HG03064 (cell line): ENCODE data around the gene SLC10A7.
A peak's percentile ranks its signal among the peaks of the same experiment; 100 is the strongest.

Experiments
- ATAC-seq: cut with Tn5 transposase; IDR thresholded peaks from one replicate; pipeline ENCODE4 v1.9.1; 2021; ENCODE audit warnings: low read depth; ENCODE audit not compliant: unreplicated experiment

Gene SLC10A7, protein sequence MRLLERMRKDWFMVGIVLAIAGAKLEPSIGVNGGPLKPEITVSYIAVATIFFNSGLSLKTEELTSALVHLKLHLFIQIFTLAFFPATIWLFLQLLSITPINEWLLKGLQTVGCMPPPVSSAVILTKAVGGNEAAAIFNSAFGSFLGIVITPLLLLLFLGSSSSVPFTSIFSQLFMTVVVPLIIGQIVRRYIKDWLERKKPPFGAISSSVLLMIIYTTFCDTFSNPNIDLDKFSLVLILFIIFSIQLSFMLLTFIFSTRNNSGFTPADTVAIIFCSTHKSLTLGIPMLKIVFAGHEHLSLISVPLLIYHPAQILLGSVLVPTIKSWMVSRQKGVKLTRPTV

DNA sequence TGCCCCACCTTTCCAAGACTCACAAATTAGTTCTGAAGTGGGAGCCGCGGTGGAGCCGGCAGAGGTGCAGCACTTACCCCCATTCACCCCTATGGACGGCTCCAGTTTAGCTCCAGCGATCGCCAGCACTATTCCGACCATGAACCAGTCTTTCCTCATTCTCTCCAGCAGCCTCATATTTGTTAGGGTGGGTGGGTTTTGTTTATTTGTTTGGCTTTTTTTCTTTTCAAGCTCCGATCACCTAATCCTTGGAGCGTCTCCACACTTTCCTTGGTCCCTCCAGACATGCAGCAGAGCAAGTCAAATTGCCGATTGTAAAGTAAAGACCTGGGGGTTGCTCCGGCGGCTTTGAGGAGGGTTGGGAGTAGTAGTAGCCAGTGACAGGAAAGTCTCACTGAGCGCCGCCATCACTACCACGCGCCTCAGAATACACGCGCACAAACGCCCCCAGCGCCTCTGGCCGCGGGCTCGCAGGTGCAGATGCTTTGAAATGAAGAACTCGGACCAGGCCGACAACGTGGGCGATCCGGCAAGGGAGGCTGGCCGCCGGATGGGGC, at the start of gene SLC10A7:
TSS of gene SLC10A7 (minus strand) at position 400 of the 557 bp plus-strand sequence. CDS start at position 177, 223 bp downstream.
- ATAC-seq = peak; percentile 83

DNA sequence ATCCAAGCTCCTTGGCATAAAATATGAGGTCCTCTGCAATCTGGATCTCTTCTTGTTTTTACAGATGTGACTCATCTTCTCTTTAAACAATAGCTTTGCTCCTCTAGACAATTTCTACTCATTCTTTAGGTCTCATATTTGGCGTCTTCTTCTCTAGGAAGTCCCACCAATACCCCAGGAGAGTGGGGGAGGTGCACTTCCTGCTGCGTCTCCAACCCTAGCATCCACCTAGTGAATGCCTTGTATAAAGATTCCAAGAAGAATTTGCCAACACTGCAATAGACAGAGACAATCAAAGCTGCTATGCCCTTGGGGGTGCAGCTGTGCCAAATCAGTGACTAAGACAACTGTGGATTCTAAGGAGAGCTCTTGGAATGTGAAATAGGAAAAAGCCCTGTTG, 45.7 kb upstream of the SLC10A7 start:
- ATAC-seq = no peak

DNA sequence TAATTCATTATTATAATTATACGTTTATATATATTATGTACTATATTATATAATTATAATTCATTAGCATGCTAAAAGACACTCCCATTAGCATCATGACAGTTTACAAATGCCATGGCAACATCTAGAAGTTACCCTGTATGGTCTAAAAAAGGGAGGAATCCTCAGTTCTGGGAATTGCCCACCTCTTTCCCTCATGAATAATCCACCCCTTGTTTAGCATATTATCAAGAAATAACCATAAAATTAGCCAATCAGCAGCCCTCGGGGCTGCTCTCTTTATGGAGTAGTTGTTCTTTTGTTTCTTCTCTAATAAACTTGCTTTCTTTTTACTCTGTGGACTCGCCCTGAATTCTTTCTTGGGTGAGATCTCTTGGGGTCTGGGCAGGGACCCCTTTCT, 42.8 kb upstream of the SLC10A7 start:
- no peak for ATAC-seq

DNA sequence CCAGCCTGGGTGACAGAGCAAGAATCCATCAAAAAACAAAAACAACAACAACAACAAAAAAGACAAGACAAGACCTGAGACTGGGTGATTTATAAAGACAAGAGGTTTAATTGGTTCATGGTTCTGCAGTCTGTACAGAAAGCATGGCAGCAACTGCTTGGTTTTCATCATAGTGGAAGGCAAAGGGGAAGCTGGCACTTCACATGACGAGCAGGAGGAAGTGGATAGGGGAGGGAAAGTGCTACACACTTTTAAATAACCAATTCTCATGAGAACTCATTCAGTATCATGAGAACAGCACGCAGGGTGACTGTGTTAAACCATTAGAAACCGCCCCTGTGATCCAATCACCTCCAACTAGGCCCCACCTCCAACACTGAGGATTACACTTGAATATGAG, 28.4 kb upstream of the SLC10A7 start:
- no peak for ATAC-seq

DNA sequence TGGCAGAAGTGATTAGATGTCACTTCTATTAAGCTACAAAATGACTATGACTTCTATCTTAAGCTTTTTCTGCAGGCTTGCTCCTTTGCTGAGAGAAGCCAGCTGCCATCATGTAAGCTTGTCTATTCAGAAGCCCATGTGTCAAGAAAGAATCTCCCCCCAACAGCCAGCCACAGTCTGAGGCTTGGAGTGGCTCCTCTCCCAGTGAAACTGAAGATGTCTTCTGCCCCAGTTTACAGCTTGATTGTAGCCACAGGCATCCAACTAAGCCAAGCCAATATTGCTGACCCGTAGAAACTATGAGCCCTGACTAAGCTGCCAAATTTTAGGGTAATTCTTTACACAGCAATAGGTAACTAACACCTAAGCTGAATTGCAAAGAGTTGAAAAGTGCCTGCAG, 26.7 kb upstream of the SLC10A7 start:
- no peak for ATAC-seq

DNA sequence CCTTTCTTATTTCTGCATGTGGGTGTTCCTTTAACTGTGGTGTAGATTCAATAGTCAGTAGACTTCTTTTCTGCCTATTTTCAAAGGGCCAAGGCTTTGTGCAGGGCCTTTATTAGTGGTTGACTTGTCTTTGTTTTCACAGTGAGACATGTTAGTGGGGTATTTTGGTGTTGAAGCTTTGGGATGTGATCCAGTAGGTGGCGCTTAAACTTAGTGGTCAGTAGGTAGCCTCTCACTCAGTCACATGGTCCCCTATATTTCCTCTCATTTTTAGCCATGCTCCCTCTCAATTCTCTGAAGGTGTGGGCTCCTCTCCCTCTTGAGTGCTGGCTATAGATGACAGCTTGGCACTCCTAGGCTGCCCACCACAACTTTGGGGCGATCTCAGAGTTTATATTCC, 23.4 kb upstream of the SLC10A7 start:
- no peak for ATAC-seq

DNA sequence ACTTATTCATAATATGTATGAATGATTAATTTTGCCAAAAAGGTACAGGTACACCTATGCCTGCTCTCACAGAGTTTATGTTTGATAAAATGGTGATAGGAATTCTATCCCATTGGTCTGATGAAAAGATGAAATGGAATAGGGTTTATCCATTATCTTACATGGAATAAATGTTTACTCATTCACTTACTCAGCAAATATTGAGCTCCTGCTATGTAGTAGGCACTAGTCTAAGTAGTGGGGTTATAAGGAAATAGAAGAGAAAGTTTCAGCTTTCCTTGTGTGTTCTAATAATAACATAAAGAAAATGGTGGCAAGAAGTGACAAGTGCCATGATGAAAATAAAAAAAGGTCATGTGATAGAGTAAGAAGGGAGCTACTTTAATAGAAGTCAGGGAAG, 12.4 kb upstream of the SLC10A7 start:
- no peak for ATAC-seq

DNA sequence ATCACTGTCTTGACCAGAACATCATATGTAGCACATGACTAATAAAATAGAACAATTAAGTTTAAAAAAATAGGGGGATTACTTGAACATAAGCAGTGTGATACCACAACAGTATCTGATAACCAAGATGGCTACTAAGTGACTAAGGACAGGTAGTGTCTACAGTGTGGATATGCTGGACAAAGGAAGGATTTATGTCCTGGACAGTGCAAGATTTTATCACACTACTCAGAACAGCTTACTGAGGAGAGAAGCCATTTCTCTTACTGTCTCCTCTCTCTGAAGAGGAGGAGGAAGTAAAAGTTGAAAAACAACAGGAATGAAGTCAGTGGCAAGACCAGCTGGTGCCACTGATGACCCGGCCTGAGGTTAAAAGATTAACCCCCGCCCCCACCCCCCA, 4.0 kb upstream of the SLC10A7 start:
- no peak for ATAC-seq

DNA sequence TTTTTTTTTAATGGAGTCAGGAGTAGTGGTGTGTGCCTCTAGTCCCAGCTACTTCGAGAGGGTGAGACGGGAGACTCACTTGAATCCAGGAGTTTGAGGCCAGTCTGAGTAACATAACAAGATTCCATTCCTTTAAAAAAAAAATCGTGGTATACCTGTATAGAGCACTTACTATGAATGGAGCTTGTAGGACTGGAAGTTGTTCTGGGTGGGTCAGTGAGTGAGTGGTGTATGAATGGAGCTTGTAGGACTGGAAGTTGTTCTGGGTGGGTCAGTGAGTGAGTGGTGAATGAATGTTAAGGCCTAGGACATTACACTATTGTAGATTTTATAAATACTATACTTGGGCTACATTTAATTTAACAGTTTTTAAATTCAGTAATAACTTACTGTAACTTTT, 2.9 kb upstream of the SLC10A7 start:
- no peak for ATAC-seq

DNA sequence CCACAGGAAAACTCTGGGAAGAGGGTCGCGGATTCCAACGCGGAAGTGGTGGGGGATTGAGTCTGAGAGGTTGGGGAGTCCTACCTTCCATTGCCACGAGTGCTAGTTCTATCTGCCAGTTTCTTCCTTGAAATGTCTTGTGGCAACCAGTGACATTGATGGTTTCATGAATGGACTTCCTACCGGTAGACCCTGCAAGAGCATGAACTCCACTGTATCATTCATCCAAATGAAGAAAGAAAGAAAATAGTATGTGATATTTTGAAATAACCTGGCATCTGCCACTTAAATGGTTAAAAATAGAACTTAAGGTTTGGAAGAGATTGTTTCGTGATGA, 1.1 kb upstream of the SLC10A7 start:
- peak; percentile 17 for ATAC-seq

DNA sequence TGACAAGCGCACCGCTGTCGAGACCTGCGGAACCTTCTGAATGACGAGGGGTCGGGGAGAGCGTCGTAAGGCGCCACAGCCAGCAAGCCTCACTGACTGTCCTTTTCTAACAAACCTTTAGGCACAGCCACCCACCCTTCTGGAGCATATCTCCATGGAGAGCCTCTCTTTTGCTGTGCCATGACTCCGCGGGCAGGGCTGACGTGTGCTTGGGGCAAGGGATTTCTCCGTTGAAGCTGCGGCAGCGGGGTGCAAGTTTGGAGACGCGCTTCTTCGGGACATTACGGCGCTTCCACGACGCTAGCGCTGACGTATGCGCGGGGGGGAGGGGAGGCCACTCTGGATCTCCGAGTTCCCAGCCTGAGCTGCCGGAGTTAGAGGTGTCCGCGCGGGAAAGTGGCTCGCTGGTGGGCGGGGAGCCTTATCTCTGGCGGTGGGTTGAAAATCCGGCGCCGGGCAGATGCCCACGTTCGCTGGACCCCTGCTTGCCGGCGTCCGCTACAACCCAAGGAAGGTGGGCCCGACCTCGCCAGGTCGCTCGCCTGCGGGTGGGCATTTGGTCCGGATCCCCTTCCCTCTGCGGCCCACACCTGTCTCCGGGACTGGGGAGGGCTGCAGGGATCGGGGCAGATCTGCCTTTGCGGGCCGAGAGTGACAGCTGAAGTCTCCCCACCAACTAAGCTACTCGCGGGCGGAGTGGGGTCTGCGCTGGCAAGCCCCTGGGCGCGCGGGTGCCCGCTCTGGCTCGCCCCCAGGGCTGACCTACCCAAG, 543 bp upstream of the SLC10A7 start:
- ATAC-seq = peak; percentile 80

DNA sequence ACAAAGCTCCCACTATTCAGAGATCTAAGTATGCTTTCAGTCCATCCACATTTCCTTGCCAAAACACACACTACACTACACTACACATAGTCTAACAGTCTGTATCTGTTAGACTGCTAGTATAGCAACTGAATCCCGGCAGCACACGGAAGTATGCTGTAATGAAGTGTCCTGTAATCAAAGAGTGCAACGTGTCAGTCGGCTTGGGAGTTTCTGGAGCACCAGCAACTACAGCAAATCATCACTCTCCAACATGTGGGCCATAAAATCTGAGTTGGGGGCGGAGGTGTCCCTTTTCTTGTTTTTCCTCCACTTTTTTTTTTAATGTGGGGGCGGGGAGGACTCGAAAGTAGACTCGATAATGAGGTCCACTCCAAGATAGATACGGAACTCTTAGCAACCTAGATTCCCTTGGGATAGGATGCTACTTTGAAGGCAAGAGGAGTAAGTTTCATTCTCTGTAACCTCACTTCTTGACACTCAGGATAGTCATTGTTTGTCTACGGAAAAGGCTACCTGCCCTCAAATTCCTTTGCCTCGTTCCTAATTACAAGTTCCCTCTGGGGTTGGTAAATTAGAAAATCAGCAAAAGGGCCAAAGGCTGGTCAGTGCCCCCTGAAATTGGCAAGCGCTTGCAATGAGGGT, 722 bp downstream of the SLC10A7 start:
- peak; percentile 36 for ATAC-seq

DNA sequence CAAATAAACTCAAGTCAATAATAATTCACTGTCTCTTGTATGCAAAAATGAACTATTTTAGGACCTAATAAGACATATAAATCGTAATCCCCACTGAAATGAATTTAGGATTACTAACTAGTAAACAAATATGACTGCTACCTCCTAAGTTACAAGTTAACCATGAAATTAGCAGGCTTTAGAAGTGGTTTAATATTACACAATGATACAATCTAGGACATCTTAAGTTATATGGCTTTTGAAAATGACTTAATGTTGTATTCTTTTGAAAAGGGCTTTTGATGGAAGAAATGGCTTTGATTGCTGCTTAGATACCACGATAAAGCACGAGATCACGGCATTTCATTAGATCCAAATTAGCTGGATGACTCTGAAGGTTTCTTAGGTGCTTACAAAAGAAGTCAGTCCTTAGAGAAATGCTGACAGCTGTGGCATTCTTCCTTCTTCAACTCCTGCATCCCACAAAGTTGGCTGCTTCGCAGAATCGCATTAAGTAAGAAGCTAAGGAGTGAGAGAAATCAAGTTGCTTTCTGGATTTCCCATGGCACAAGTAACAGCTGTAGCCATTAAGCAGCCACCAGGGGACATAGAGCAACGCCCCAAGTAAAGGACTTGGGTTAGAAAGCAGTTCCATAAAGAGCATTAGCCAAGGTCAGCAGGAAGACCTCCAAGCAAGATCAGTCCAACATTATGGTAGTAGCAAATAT, 6.9 kb downstream of the SLC10A7 start:
- ATAC-seq = no peak

DNA sequence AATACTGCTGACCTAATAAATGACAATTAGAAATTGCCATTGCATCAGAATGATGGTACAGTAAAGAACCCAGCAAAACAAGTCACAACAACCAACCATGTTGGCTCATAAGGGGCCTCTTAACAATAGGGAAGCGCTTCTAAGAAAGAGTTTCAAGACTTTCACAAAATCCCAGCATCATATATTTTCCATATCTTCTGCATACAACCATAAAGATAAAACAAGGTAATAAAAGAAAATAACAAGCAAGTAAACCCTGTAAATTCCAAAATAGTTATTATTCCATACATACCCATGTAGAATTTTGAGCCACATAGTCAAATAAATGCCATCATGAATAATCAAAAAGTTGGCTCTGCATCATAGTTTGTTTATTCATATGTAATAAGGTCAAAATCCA, 8.2 kb downstream of the SLC10A7 start:
- ATAC-seq = no peak

DNA sequence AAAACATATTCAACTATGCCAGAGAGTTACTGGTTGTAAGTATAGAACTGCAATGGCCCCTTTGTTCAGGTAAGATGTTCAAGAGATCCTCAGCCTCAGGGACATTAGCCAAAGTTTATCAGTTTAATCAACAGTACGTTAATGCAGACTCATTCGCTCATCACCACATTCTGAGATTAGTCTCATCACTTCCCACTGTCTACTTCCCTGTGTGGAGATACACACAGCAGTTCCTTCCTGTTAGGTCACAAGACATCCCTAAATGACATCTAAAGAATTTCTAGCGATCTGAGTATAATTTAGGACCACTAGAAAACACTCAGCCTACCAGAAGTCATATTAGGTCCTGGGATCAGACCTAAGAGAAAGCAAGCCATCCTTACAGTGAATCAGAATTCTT, 10.4 kb downstream of the SLC10A7 start:
- ATAC-seq = no peak

DNA sequence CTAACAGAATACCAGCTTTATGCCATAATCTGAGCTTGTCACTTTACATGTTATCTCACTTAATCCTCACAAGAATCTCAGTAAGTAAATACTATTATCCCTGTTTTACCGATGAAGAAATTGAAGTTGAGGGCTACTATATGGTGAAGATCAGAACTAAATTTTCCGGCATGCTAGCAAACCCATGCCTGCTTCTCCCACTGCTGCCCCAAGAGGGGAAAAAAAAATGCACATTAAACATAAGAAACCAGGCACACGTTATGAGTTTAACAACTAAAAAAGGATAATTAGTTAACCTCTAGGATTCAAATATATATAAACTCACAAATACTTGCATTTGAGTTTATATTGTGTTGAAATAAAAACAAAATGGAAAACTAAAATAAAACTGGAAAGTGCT, 10.8 kb downstream of the SLC10A7 start:
- ATAC-seq = no peak

DNA sequence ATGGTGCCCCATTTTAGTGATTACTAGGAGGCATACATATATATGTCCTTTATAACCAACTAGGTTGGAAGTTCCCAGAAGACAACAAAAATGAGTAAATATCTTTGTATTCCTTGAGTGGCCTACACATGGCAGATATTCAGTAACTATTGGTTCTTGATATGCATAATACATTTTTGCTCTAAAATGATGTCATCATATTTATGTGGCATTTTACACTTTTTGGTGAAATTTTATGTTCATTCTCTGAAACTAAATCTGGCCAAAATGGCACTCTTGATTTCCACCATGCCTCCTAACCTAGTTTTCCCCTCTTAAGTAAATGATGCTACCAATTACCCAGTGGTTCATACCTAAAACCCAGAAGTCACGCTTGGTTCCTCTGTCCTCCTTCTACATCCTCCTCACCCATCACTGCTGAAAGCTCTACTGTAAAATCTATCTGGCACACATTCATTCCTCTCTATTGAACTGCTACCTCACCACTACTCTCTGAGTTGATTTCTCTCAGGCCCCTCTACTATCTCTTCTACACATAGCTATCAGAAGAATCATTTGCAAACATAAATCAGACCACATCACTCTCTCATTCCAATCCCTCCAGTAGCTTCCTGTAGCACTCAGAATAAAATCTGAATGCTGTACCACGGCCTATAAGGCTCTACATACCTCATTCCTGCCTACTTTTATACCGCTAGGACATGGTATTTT, 13.4 kb downstream of the SLC10A7 start:
- no peak for ATAC-seq

DNA sequence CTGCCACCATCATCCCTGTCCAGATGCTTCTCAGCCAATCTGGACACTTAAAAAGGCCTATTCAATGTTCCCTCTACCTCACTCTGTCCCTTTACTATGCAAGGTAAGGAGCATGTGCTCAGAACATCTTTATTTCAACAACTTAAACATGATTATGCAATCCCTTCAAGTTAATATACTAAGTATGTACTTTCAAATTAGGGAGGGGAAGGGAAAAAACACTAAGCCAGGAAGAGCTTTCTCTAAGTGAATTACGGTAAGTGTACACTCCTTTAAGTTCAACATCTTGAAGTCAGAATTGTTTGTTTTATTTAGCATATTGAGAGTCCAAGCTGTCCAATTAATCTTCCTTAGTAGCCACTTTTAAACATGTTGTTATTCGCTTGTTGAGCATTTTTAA, 14.1 kb downstream of the SLC10A7 start:
- no peak for ATAC-seq

DNA sequence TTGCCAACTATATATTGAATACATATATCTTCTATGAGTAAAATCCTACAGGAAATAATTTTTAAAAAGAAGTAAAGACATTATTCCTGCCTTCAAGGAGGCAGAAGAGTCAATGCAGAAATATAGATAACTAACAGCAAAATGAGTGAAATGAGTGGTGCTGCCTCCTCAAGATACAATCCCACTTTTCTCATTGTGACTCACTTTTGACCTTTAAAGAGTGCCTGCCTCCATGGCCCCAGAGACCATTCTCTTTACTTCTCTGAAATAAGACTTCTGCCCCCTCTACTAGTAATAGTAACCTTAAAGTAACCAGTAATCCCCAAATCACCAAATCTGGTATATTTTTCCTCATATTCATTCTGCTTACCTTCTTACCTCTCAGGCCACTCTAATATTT, 15.5 kb downstream of the SLC10A7 start:
- no peak for ATAC-seq

DNA sequence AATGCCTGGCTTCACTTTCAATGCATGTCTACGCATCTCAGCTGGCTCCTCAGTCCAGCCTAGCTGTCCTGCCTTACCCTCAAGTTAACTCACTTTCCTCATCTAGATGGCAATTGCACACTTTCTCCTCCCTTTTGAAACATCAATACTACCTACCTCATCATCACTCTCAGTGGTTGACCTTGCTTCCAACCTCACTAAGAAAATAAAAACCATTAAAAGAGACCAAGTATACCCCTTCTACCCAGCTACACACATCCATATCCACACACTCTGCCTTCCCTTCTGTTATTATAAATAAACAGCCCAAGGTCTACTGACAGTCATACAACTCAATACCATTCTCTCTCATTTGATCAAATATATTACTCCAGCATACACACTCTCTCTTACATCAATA, 21.5 kb downstream of the SLC10A7 start:
- no peak for ATAC-seq
